Keratinocyte (primary cell): ENCODE measurements around the gene GARIN1A. TPM values are rescaled to one million over a fixed set of nuclear protein-coding genes. Genes with fewer than 3 reads are reported as not detected.
A peak's percentile ranks its signal among the peaks of the same experiment; 100 is the strongest.

Experiments
- DNase-seq: peaks from one replicate; pipeline ENCODE4 v3.0.0-alpha.2; 2011; ENCODE audit warnings: low read depth, missing footprints, low spot score
- FAIRE-seq: peaks from 2 replicates; lab custom pipeline; 2011; peaks lifted over from hg19 to GRCh38; lab: Jason Lieb, UNC
- H2AFZ ChIP-seq: 2 replicates; pipeline ENCODE4 v1.6.0; 2012; ENCODE audit warnings: low read length, control low read depth, inconsistent platforms; ENCODE audit not compliant: control insufficient read depth
- H3K27ac ChIP-seq: 2 replicates; pipeline ENCODE4 v1.5.1; 2011; ENCODE audit warnings: low read length; ENCODE audit not compliant: control insufficient read depth, insufficient read depth
- H3K27me3 ChIP-seq: 3 replicates; pipeline ENCODE4 v1.6.0; 2011; ENCODE audit warnings: low read length; ENCODE audit not compliant: control insufficient read depth, insufficient read depth; ENCODE audit errors: extremely low read depth
- H3K36me3 ChIP-seq, 2 experiments: 2 replicates in 1 of 2; 3 replicates in 1 of 2; pipeline ENCODE4 v1.5.1; 2011; ENCODE audit warnings: low read length in 2 of 2, mild to moderate bottlenecking in 1 of 2; ENCODE audit not compliant: control insufficient read depth in 2 of 2, insufficient read depth in 2 of 2; ENCODE audit errors: extremely low read depth in 1 of 2
- H3K4me1 ChIP-seq: 3 replicates; pipeline ENCODE4 v1.5.1; 2011; ENCODE audit warnings: low read length; ENCODE audit not compliant: control insufficient read depth, insufficient read depth; ENCODE audit errors: extremely low read depth
- H3K4me2 ChIP-seq: 3 replicates; pipeline ENCODE4 v1.6.0; 2011; ENCODE audit warnings: low read depth, low read length; ENCODE audit not compliant: control insufficient read depth, insufficient read depth; ENCODE audit errors: extremely low read depth
- H3K4me3 ChIP-seq, 3 experiments: fragments of 200-600 bp in 1 of 3; sonication (generic) in 1 of 3; 2 replicates in 2 of 3; 3 replicates in 1 of 3; pipeline ENCODE4 v1.5.1; 2011 to 2016; ENCODE audit warnings: low read length in 3 of 3, mild to moderate bottlenecking in 3 of 3, control low read depth in 2 of 3, inconsistent platforms in 1 of 3, low read depth in 1 of 3, mixed read lengths in 1 of 3, mixed run types in 1 of 3, moderate library complexity in 1 of 3; ENCODE audit not compliant: control insufficient read depth in 2 of 3, insufficient read depth in 2 of 3; ENCODE audit errors: extremely low read depth in 1 of 3
- H3K79me2 ChIP-seq: 2 replicates; pipeline ENCODE4 v1.6.0; 2012; ENCODE audit warnings: low read length; ENCODE audit not compliant: control insufficient read depth, insufficient read depth
- H3K9ac ChIP-seq: 3 replicates; pipeline ENCODE4 v1.6.0; 2011; ENCODE audit warnings: low read length; ENCODE audit not compliant: control insufficient read depth, insufficient read depth; ENCODE audit errors: extremely low read depth
- H3K9me1 ChIP-seq: 3 replicates; pipeline ENCODE4 v1.6.0; 2011; ENCODE audit warnings: low read length; ENCODE audit not compliant: control insufficient read depth, insufficient read depth; ENCODE audit errors: extremely low read depth
- H3K9me3 ChIP-seq: 2 replicates; pipeline ENCODE4 v1.5.1; 2012; ENCODE audit warnings: low read depth, low read length; ENCODE audit not compliant: control insufficient read depth
- H4K20me1 ChIP-seq: 3 replicates; pipeline ENCODE4 v1.6.0; 2011; ENCODE audit warnings: low read length; ENCODE audit not compliant: control insufficient read depth, insufficient read depth; ENCODE audit errors: extremely low read depth
- EZH2 ChIP-seq: IDR thresholded peaks from one replicate; pipeline ENCODE4 v1.6.1; 2012; ENCODE audit warnings: inconsistent platforms, mild to moderate bottlenecking, low read length, moderate library complexity
- dilution Hi-C: fragments of 300-500 bp; cut with MboI; formaldehyde crosslinking; loops from one replicate; pipeline ENCODE4 v1.7.0; 2020; ENCODE audit warnings: low sequenced_read_pairs; ENCODE audit not compliant: extremely low pct_ligation_motif_present
- polyA plus RNA-seq, 5 experiments: library from polyadenylated mRNA; depleted of rRNA in 3 of 5; stranded (reverse) in 3 of 5; stranded (forward) in 1 of 5; unstranded in 1 of 5; fragments of >200 nt; gene quantifications; 1 replicate in 1 of 5; 2 replicates in 3 of 5; 3 replicates in 1 of 5; pipeline versions ENCODE4 v1.2.1 to v1.2.3, GENCODE V29; 2011 to 2012; ENCODE audit warnings: missing spikeins in 2 of 5, low read depth in 1 of 5, low replicate concordance in 1 of 5
- TF ChIP-seq, protein P1 (sequence below), 3 experiments: IDR thresholded peaks in 1 of 3; conservative IDR thresholded peaks in 1 of 3; optimal IDR thresholded peaks in 1 of 3; 2 replicates in 2 of 3; 3 replicates in 1 of 3; pipeline versions ENCODE3 to v1.5.1; 2011; ENCODE audit warnings: low read length in 3 of 3, mild to moderate bottlenecking in 3 of 3, moderate library complexity in 2 of 3, control low read depth in 1 of 3, inconsistent platforms in 1 of 3; ENCODE audit not compliant: insufficient read depth in 2 of 3; ENCODE audit errors: extremely low read depth in 1 of 3

The GARIN1A gene
- polyA plus RNA-seq, 1 donor (not counting 4 experiments of a cell fraction or from before 2014, with no cell fraction given) = 0.69 TPM

DNA sequence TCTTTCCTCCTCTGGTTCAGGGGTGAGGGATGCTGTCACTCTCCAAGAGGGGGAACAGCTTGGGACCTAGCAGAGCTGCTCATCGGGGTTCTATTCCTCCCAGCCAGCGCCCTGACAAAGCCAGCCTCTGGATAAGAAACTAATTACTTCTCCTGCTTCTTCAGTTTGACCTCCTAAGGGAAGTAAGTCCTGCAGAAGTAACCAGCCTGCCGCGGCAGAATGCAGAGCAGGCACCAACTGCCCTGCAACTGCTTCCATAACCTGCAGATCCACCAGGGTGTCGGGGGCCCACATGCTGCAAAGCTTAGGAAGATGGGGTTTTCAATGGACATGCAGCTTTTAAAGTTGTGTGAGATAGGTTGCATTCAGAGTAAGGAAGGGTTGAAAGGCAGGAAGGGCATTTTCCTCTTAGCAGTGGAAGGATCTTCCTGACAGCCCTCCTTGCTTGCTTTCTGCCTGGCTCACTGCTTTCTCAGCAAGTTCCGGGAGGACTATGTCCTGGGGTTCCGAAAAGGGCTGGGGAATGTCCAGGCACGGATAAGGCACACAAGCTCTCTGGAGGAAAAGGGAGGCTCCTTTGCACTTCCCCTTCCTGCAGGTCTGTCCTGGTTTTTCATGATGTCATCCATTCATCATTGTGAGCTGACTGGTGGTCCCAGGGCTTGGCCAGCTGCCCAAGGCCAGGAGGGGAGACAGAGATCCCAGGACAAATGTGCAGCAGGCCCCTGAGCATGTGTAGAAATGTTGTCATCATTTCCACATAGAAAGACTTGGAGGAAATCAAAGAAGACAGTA, 42.8 kb downstream of the GARIN1A start:
- no peaks in the 10 kb centered on the region for H3K79me2 ChIP-seq
- DNase-seq (no peak), FAIRE-seq (peak; percentile 9)
- H3K9me1 ChIP-seq = no peaks in the 10 kb centered on the region
- H4K20me1 ChIP-seq = no peaks in the 10 kb centered on the region
- TF ChIP-seq, protein P1, sequence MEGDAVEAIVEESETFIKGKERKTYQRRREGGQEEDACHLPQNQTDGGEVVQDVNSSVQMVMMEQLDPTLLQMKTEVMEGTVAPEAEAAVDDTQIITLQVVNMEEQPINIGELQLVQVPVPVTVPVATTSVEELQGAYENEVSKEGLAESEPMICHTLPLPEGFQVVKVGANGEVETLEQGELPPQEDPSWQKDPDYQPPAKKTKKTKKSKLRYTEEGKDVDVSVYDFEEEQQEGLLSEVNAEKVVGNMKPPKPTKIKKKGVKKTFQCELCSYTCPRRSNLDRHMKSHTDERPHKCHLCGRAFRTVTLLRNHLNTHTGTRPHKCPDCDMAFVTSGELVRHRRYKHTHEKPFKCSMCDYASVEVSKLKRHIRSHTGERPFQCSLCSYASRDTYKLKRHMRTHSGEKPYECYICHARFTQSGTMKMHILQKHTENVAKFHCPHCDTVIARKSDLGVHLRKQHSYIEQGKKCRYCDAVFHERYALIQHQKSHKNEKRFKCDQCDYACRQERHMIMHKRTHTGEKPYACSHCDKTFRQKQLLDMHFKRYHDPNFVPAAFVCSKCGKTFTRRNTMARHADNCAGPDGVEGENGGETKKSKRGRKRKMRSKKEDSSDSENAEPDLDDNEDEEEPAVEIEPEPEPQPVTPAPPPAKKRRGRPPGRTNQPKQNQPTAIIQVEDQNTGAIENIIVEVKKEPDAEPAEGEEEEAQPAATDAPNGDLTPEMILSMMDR (optimal IDR thresholded peaks at IDR 0.05 in 1 of 3, IDR thresholded peaks at IDR 0.05 in 1 of 3, conservative IDR thresholded peaks at IDR 0.05 in 1 of 3; ENCODE audit: extremely low read depth in 1 of 3, insufficient read depth in 2 of 3, low read length in 3 of 3) = no peak
- no peak for TF ChIP-seq EZH2
- no peak overlapping the region for H3K9ac ChIP-seq
- dilution Hi-C loops = no loop called here
- H2AFZ ChIP-seq = no peak overlapping the region
- H3K27ac ChIP-seq = no peak overlapping the region
- H3K27me3 ChIP-seq = no peaks in the 10 kb centered on the region
- H3K4me3 ChIP-seq = no peak overlapping the region
- H3K9me3 ChIP-seq = no peaks in the 10 kb centered on the region
- H3K4me2 ChIP-seq = no peak overlapping the region
- H3K4me1 ChIP-seq = peaks cover 29% of the 10 kb centered on the region
- H3K36me3 ChIP-seq = no peaks in the 10 kb centered on the region

DNA sequence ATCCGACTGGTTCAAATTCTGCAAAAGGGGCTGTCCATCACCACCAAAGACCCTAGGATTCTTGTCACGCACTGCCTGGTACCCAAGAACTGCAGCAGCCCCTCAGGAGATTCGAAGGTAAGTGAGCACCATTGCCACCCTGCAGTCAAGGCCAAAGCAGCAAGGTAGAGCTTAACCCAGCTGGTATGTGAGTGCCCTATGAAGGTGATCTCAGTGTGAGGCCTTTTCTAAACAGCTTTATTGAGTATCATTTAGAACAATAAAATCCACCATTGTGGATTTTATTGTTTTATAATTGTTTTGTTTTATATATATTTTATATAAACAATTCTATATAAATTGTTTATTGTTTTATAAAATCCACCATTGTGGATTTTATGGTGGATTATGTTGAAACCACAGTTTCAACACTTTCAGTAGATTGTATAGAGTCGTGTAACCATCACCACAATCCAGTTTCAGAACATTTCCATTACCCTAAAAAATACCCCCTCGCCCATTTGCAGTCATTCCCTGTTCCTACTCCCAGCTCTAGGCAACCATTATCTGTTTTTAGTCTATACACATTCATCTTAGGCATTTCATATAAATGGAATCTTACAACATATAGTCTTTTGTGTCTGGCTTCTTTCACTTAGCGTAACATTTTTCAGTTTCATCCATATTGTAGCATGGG, 47.0 kb downstream of the GARIN1A start:
- TF ChIP-seq, protein P1 (optimal IDR thresholded peaks at IDR 0.05 in 1 of 3, IDR thresholded peaks at IDR 0.05 in 1 of 3, conservative IDR thresholded peaks at IDR 0.05 in 1 of 3; ENCODE audit: extremely low read depth in 1 of 3, insufficient read depth in 2 of 3, low read length in 3 of 3) = no peak
- TF ChIP-seq EZH2 = no peak
- H3K27ac ChIP-seq = no peak overlapping the region
- H3K9me3 ChIP-seq = no peaks in the 10 kb centered on the region
- no peaks in the 10 kb centered on the region for H3K9me1 ChIP-seq
- H2AFZ ChIP-seq = no peak overlapping the region
- no peaks in the 10 kb centered on the region for H3K36me3 ChIP-seq
- dilution Hi-C loops = no loop called here
- no peak for FAIRE-seq
- no peaks in the 10 kb centered on the region for H3K79me2 ChIP-seq
- H3K4me3 ChIP-seq = no peak overlapping the region
- no peaks in the 10 kb centered on the region for H4K20me1 ChIP-seq
- no peak overlapping the region for H3K9ac ChIP-seq
- no peaks in the 10 kb centered on the region for H3K27me3 ChIP-seq
- H3K4me2 ChIP-seq = no peak overlapping the region
- DNase-seq = no peak
- peaks cover 11% of the 10 kb centered on the region for H3K4me1 ChIP-seq
